Prostate gland (tissue), 2 donors: ENCODE results near the gene FNDC3B. TPM values are rescaled to one million over a fixed set of nuclear protein-coding genes. Genes with fewer than 3 reads are reported as not detected.
"Not testable (repeated sequence)": the region's sequence is repeated elsewhere in the genome, so short reads cannot be mapped to it uniquely, and the experiment has no call there.

Source experiments
- DNase-seq: peaks from one replicate; pipeline ENCODE4 v3.0.0-alpha.2; 2019; ENCODE audit warnings: low spot score
- H3K27ac ChIP-seq, 2 donors: fragments of 200-600 bp; sonication (generic); 2 replicates each; pipeline ENCODE4 v1.5.1; 2017 to 2019
- H3K27me3 ChIP-seq: fragments of 200-600 bp; sonication (generic); replicated peaks from 2 replicates; pipeline ENCODE4 v1.5.1; 2019; ENCODE audit not compliant: insufficient read depth
- H3K36me3 ChIP-seq, 2 donors: fragments of 200-600 bp; sonication (generic); 1 replicate in 1 of 2; 2 replicates in 1 of 2; pipeline versions ENCODE4 v1.5.1 to v1.8.1; 2017 to 2019
- H3K4me1 ChIP-seq: fragments of 200-600 bp; sonication (generic); replicated peaks from 2 replicates; pipeline ENCODE4 v1.5.1; 2019
- H3K4me3 ChIP-seq, 2 donors: fragments of 200-600 bp; sonication (generic); 2 replicates each; pipeline ENCODE4 v1.5.1; 2017 to 2019
- H3K9me3 ChIP-seq: fragments of 200-600 bp; sonication (generic); 2 replicates; pipeline ENCODE4 v1.5.1; 2017
- POLR2A ChIP-seq: fragments of 450-650 bp; IDR thresholded peaks from one replicate; pipeline ENCODE4 v1.6.1; 2016; ENCODE audit warnings: antibody characterized with exemption, mild to moderate bottlenecking
- POLR2AphosphoS5 ChIP-seq: sonication (generic); formaldehyde crosslinking; IDR thresholded peaks from one replicate; pipeline ENCODE4 v1.6.1; 2017; ENCODE audit warnings: antibody characterized with exemption
- WGBS: methylation state at CpG from one replicate; pipeline ENCODE4 v1.1.5; 2018; 5-methylcytosine and 5-hydroxymethylcytosine counted together
- intact Hi-C: fragments of 100-400 bp; cut with DNase I; formaldehyde crosslinking; loops from one replicate; pipeline ENCODE4 v1.14.2; 2022
- total RNA-seq, 2 donors: library from RNA; depleted of rRNA; stranded (reverse); fragments of >200 nt; gene quantifications; one replicate each; pipeline ENCODE4 v1.1.0, GENCODE V29; 2016
- TF ChIP-seq, protein P1 (sequence below), 4 experiments: fragments of 200-600 bp in 2 of 4; fragments of 450-650 bp in 2 of 4; sonication (generic) in 2 of 4; IDR thresholded peaks; 1 replicate in 3 of 4; 2 replicates in 1 of 4; pipeline ENCODE4 v1.5.1; 2016 to 2019; ENCODE audit warnings: antibody characterized with exemption in 4 of 4, mild to moderate bottlenecking in 2 of 4, moderate library complexity in 2 of 4

FNDC3B gene
- total RNA-seq, 2 donors from 2014 or later: 35.9 to 62.4 TPM

DNA sequence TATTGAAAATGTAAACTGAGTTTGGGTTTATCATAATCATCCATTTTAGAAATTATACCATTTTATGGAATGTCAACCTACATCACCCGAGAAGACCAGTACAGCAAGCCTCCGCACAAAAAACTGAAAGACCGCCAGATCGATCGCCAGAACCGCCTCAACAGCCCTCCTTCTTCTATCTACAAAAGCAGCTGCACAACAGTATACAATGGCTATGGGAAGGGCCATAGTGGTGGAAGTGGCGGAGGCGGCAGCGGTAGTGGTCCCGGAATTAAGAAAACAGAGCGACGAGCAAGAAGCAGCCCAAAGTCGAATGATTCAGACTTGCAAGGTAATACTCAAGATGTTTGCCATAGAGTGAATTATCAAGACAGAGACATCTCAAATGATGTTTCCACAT lies 211.8 kb downstream of the FNDC3B start:
- whole genome bisulfite sequencing: 97% methylated on average over 13 of the region's 13 CpGs

DNA sequence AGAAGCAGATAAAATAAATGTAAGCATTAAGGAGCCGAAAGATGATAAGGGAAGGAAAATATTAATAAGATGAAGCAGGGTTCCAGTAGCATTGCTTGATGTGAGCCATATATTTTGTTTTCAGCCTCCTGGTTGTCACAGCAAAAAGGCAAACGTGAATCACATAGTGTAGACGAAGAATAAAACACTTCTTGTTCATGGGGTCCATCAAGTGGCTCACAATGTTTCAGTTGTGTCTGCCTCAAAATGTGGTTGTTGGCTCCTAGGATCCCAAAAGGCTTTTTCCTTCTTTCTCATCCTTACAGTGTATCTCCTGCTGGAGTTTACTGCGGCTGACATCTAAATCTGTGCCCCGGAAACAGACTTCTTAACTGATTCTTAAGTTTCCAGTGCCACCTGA lies 213.8 kb downstream of the FNDC3B start:
- no peak for DNase-seq
- Histone ChIP-seq H3K4me3 (no peak overlapping the region), H3K4me1 (no peaks in the 10 kb centered on the region), H3K9me3 (no peaks in the 10 kb centered on the region), H3K27me3 (no peaks in the 10 kb centered on the region), H3K36me3 (no peaks in the 10 kb centered on the region), H3K27ac (no peak overlapping the region)
- WGBS: 92% methylated on average over 5 of the region's 5 CpGs
- intact Hi-C loops: loop anchor here (10.0 kb wide), 1 partner anchor 208 kb away; no protein-coding TSS in a partner anchor
- TF ChIP-seq POLR2A (no peak), POLR2AphosphoS5 (no peak)
- TF ChIP-seq, protein P1, sequence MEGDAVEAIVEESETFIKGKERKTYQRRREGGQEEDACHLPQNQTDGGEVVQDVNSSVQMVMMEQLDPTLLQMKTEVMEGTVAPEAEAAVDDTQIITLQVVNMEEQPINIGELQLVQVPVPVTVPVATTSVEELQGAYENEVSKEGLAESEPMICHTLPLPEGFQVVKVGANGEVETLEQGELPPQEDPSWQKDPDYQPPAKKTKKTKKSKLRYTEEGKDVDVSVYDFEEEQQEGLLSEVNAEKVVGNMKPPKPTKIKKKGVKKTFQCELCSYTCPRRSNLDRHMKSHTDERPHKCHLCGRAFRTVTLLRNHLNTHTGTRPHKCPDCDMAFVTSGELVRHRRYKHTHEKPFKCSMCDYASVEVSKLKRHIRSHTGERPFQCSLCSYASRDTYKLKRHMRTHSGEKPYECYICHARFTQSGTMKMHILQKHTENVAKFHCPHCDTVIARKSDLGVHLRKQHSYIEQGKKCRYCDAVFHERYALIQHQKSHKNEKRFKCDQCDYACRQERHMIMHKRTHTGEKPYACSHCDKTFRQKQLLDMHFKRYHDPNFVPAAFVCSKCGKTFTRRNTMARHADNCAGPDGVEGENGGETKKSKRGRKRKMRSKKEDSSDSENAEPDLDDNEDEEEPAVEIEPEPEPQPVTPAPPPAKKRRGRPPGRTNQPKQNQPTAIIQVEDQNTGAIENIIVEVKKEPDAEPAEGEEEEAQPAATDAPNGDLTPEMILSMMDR (IDR thresholded peaks at IDR 0.05): no peak

More for the DNA sequence above, 211.8 kb downstream of the FNDC3B start:
- DNase-seq: no peak
- TF ChIP-seq POLR2AphosphoS5: no peak
- TF ChIP-seq, protein P1 (IDR thresholded peaks at IDR 0.05): no peak
- Histone ChIP-seq H3K4me3 (no peak overlapping the region), H3K4me1 (no peaks in the 10 kb centered on the region), H3K36me3 (no peaks in the 10 kb centered on the region), H3K27me3 (no peaks in the 10 kb centered on the region), H3K27ac (no peak overlapping the region), H3K9me3 (no peaks in the 10 kb centered on the region)
- intact Hi-C loops: loop anchor here (10.0 kb wide), 1 partner anchor 206 kb away; no protein-coding TSS in a partner anchor

DNA sequence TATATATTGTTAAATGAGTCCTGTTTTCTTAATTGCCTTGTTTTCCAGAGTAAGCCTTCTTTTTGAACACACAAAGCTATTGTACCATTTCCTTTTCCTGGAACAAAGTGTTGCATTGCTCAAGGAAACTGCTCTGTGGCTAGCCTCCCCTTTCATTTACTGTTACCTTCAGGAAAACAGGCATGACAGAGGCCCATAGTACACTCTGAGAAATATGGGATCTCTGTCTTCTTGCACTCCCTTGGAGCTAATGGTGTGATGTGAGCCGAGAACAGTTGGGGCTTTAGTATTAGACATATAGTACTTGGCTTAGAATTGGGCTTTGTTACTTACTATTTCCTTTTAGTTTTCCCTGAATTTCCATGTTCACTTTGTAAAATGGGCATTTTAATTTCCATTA lies 215.2 kb downstream of the FNDC3B start:
- no peak overlapping the region for H3K4me3 ChIP-seq
- intact Hi-C loops: loop anchor here (10.0 kb wide), 1 partner anchor 210 kb away; no protein-coding TSS in a partner anchor
- 88% methylated on average over 1 of the region's 1 CpG for WGBS
- H3K4me1 ChIP-seq: no peaks in the 10 kb centered on the region
- DNase-seq: no peak
- TF ChIP-seq POLR2AphosphoS5: no peak
- TF ChIP-seq, protein P1 (IDR thresholded peaks at IDR 0.05): no peak
- no peak for TF ChIP-seq POLR2A
- no peaks in the 10 kb centered on the region for H3K9me3 ChIP-seq
- no peak overlapping the region for H3K27ac ChIP-seq
- no peaks in the 10 kb centered on the region for H3K36me3 ChIP-seq
- H3K27me3 ChIP-seq: no peaks in the 10 kb centered on the region

DNA sequence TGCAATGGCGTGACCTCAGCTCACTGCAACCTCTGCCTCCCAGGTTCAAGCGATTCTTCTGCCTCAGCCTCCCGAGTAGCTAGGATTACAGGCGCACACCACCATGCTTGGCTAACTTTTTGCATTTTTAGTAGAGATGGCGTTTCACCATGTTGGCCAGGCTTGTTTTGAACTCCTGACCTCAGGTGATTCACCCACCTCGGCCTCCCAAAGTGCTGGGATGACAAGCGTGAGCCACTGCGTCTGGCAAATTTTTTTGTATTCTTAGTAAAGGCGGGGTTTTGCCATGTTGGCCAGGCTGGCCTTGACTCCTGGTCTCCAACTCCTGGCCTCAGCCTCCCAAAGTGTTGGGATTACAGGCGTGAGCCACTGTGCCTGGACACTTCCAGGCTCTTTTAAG lies 215.9 kb downstream of the FNDC3B start:
- 88% methylated on average over 10 of the region's 10 CpGs for WGBS
- H3K9me3 ChIP-seq, DNase-seq, H3K27me3 ChIP-seq, H3K36me3 ChIP-seq, H3K4me3 ChIP-seq, H3K4me1 ChIP-seq: not testable (repeated sequence)
- intact Hi-C loops: loop anchor here (5.0 to 10.0 kb wide), 2 partner anchors 128 to 211 kb away; no protein-coding TSS in a partner anchor
- H3K27ac ChIP-seq: peak overlapping the region in 1 of 2 donors; percentile 29

DNA sequence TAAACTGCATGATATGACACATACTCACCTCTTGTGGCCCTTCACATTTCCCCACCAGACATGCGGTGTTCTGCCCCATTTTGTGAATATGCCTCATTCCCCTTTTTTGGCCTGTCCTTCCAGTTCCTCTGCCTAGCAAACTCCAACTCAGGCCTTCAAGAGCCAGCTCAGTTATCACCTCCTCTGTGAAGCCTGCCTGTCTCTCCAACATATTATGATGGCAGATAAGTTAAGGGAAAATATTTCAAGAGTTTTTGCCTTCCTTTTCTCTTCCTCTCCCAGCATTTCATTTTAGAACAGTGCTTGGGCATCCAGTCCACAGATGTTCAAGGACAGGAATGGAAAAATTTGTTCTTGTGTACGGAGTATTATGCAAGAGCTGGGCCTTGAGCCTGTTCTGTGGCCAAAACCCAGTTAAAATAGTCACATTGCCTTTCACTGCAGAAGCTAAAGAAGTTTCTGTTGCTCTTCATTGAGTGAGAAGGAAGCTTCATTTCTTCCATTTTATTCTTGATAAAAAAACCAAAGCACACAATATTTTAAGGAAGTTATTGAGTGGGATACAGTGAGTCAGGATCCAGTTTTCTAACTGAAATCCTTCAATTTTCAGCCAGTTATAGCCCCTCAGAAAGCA lies 216.8 kb downstream of the FNDC3B start:
- intact Hi-C loops: loop anchor here (5.0 to 10.0 kb wide), 2 partner anchors 129 to 211 kb away; no protein-coding TSS in a partner anchor
- no peak for DNase-seq

More for the DNA sequence above, 216.8 kb downstream of the FNDC3B start:
- TF ChIP-seq POLR2AphosphoS5 (peak; percentile 42), POLR2A (no peak)
- 65% methylated on average over 2 of the region's 2 CpGs for WGBS
- H3K36me3 ChIP-seq: no peaks in the 10 kb centered on the region
- peak overlapping the region; percentile 29 to 57 for H3K27ac ChIP-seq
- H3K27me3 ChIP-seq: no peaks in the 10 kb centered on the region
- no peaks in the 10 kb centered on the region for H3K9me3 ChIP-seq
- no peaks in the 10 kb centered on the region for H3K4me1 ChIP-seq
- no peak overlapping the region for H3K4me3 ChIP-seq
